Activated CD4-positive, alpha-beta T cell treated with anti-CD3 and anti-CD28 coated beads, Interleukin-2, amount 10 ng/mL, durations not matched to agents 7 days and 5 days (primary cell): ENCODE data around the gene GNG4. TPM values are rescaled to one million over a fixed set of nuclear protein-coding genes. Genes with fewer than 3 reads are reported as not detected.
A peak's percentile ranks its signal among the peaks of the same experiment; 100 is the strongest.

Source experiments
- CTCF ChIA-PET: fragments of 350-600 bp; sonication (Branson Sonifier 250); formaldehyde crosslinking; loops from one replicate; lab custom pipeline; 2021; ENCODE audit warnings: antibody characterized with exemption; lab: Charles Lee
- POLR2A ChIA-PET: fragments of 350-600 bp; sonication (Branson Sonifier 250); formaldehyde crosslinking; loops from one replicate; lab custom pipeline; 2021; ENCODE audit warnings: antibody characterized with exemption; lab: Charles Lee
- DNase-seq: peaks from one replicate; pipeline ENCODE4 v3.0.0-alpha.2; 2020
- H3K27ac Mint-ChIP-seq: one replicate; pipeline ENCODE4 v1.8.0; 2021; ENCODE audit warnings: mild to moderate bottlenecking, moderate library complexity, mixed read lengths
- H3K27me3 Mint-ChIP-seq: one replicate; pipeline ENCODE4 v1.8.0; 2021; ENCODE audit warnings: mixed read lengths
- H3K36me3 Mint-ChIP-seq: one replicate; pipeline ENCODE4 v1.8.0; 2021; ENCODE audit warnings: low read depth, mixed read lengths
- H3K4me1 Mint-ChIP-seq: one replicate; pipeline ENCODE4 v1.8.0; 2021; ENCODE audit warnings: mixed read lengths
- H3K4me3 Mint-ChIP-seq: one replicate; pipeline ENCODE4 v1.8.0; 2021; ENCODE audit warnings: mild to moderate bottlenecking, moderate library complexity, mixed read lengths
- H3K9me3 Mint-ChIP-seq: one replicate; pipeline ENCODE4 v1.8.0; 2021; ENCODE audit warnings: mixed read lengths
- total RNA-seq, 2 experiments: library from RNA; stranded (reverse); gene quantifications; one replicate each; pipeline ENCODE4 v1.2.3, GENCODE V29; 2021

Gene GNG4
- total RNA-seq, 2 experiments from 2014 or later, result 0.37 to 0.42 TPM

GRCh38 chr1:235527196-235527814 is 122.3 kb downstream of the GNG4 start:
- Mint-ChIP-seq H3K9me3 (no peaks in the 10 kb centered on the region), H3K4me1 (no peaks in the 10 kb centered on the region), H3K36me3 (no peaks in the 10 kb centered on the region), H3K27me3 (no peaks in the 10 kb centered on the region), H3K27ac (no peak overlapping the region), H3K4me3 (no peak overlapping the region)
- DNase-seq, result no peak
- ChIA-PET CTCF (interaction anchor here (2.6 kb wide), 1 partner anchor 10 kb away, joined by 9 read pairs; no protein-coding TSS in a partner anchor), POLR2A (no interaction called here)

- H3K27me3 Mint-ChIP-seq, result peaks cover 4% of the 10 kb centered on the region
- DNase-seq, result no peak
- no peak overlapping the region for H3K4me3 Mint-ChIP-seq
- no peak overlapping the region for H3K27ac Mint-ChIP-seq
- no peaks in the 10 kb centered on the region for H3K36me3 Mint-ChIP-seq
- ChIA-PET CTCF (interaction anchor here (0.7 to 1.6 kb wide), 2 partner anchors 10 to 20 kb away, joined by 3 to 4 read pairs; no protein-coding TSS in a partner anchor), POLR2A (no interaction called here)
- H3K4me1 Mint-ChIP-seq, result no peaks in the 10 kb centered on the region
- no peaks in the 10 kb centered on the region for H3K9me3 Mint-ChIP-seq
Observed at GRCh38 chr1:235525314-235525713, 124.3 kb downstream of the GNG4 start.

GRCh38 chr1:235516862-235517446 is 132.6 kb downstream of the GNG4 start:
- Mint-ChIP-seq H3K4me1 (no peaks in the 10 kb centered on the region), H3K27me3 (peaks cover 10% of the 10 kb centered on the region), H3K9me3 (no peaks in the 10 kb centered on the region), H3K36me3 (no peaks in the 10 kb centered on the region), H3K4me3 (no peak overlapping the region), H3K27ac (no peak overlapping the region)
- no peak for DNase-seq
- ChIA-PET CTCF (interaction anchor here (0.6 to 2.8 kb wide), 4 partner anchors 10 to 454 kb away, joined by 3 to 9 read pairs (median 4); partner anchors contain the start of gene B3GALNT2), POLR2A (no interaction called here)

GRCh38 chr1:235515844-235516512 is 133.6 kb downstream of the GNG4 start:
- DNase-seq, result no peak
- ChIA-PET POLR2A (no interaction called here), CTCF (interaction anchor here (0.6 to 2.8 kb wide), 4 partner anchors 11 to 455 kb away, joined by 3 to 9 read pairs (median 4); partner anchors contain the start of gene B3GALNT2)
- Mint-ChIP-seq H3K9me3 (no peaks in the 10 kb centered on the region), H3K36me3 (no peaks in the 10 kb centered on the region), H3K4me1 (no peaks in the 10 kb centered on the region), H3K4me3 (no peak overlapping the region), H3K27ac (no peak overlapping the region), H3K27me3 (peaks cover 15% of the 10 kb centered on the region)

- Mint-ChIP-seq H3K27ac (no peak overlapping the region), H3K4me1 (no peaks in the 10 kb centered on the region), H3K9me3 (no peaks in the 10 kb centered on the region), H3K27me3 (peaks cover 19% of the 10 kb centered on the region), H3K4me3 (no peak overlapping the region), H3K36me3 (no peaks in the 10 kb centered on the region)
- ChIA-PET CTCF (interaction anchor here (0.7 to 1.7 kb wide), 8 partner anchors 9 to 458 kb away, joined by 3 to 14 read pairs (median 4); partner anchors contain the start of gene B3GALNT2), POLR2A (interaction anchor here (0.6 kb wide), 1 partner anchor 83 kb away, joined by 6 read pairs; no protein-coding TSS in a partner anchor)
- peak; percentile 71 for DNase-seq
Observed at GRCh38 chr1:235513495-235514366, 135.9 kb downstream of the GNG4 start.

- H3K9me3 Mint-ChIP-seq, result no peaks in the 10 kb centered on the region
- ChIA-PET POLR2A (no interaction called here), CTCF (interaction anchor here (1.0 to 1.1 kb wide), 2 partner anchors 24 to 221 kb away, joined by 3 read pairs; no protein-coding TSS in a partner anchor)
- H3K27me3 Mint-ChIP-seq, result peaks cover 19% of the 10 kb centered on the region
- no peak for DNase-seq
- H3K4me1 Mint-ChIP-seq, result peaks cover 2% of the 10 kb centered on the region
- no peaks in the 10 kb centered on the region for H3K36me3 Mint-ChIP-seq
- H3K4me3 Mint-ChIP-seq, result no peak overlapping the region
- H3K27ac Mint-ChIP-seq, result no peak overlapping the region
Observed at GRCh38 chr1:235511470-235512240, 137.9 kb downstream of the GNG4 start.

GRCh38 chr1:235510823-235511222 is 138.8 kb downstream of the GNG4 start:
- Mint-ChIP-seq H3K27ac (no peak overlapping the region), H3K36me3 (no peaks in the 10 kb centered on the region), H3K4me3 (no peak overlapping the region), H3K4me1 (peaks cover 9% of the 10 kb centered on the region), H3K27me3 (peaks cover 17% of the 10 kb centered on the region), H3K9me3 (no peaks in the 10 kb centered on the region)
- DNase-seq, result no peak
- CTCF ChIA-PET, result interaction anchor here (1.0 to 1.1 kb wide), 2 partner anchors 25 to 222 kb away, joined by 3 read pairs; no protein-coding TSS in a partner anchor
- POLR2A ChIA-PET, result no interaction called here

- Mint-ChIP-seq H3K27me3 (peaks cover 14% of the 10 kb centered on the region), H3K4me1 (peaks cover 19% of the 10 kb centered on the region), H3K36me3 (no peaks in the 10 kb centered on the region), H3K4me3 (no peak overlapping the region), H3K9me3 (no peaks in the 10 kb centered on the region), H3K27ac (no peak overlapping the region)
- ChIA-PET CTCF (no interaction called here), POLR2A (no interaction called here)
- no peak for DNase-seq
Observed at GRCh38 chr1:235507623-235508022, 142.0 kb downstream of the GNG4 start.

GRCh38 chr1:235504494-235505222 is 144.9 kb downstream of the GNG4 start:
- H3K27ac Mint-ChIP-seq, result peak overlapping the region; percentile 97
- peaks cover 4% of the 10 kb centered on the region for H3K36me3 Mint-ChIP-seq
- peak; percentile 98 for DNase-seq
- H3K27me3 Mint-ChIP-seq, result peaks cover 5% of the 10 kb centered on the region
- H3K9me3 Mint-ChIP-seq, result no peaks in the 10 kb centered on the region
- ChIA-PET POLR2A (interaction anchor here (0.6 to 1.4 kb wide), 2 partner anchors 137 to 403 kb away, joined by 3 read pairs; no protein-coding TSS in a partner anchor), CTCF (interaction anchor here (0.6 to 2.7 kb wide), 43 partner anchors 9 to 1019 kb away, joined by 3 to 18 read pairs (median 4); partner anchors contain the start of genes RBM34 and TBCE)
- peak overlapping the region; percentile 91 for H3K4me3 Mint-ChIP-seq
- peaks cover 33% of the 10 kb centered on the region for H3K4me1 Mint-ChIP-seq

GRCh38 chr1:235504122-235504493 is 145.5 kb downstream of the GNG4 start, which contains the start of gene B3GALNT2:
B3GALNT2 (minus strand) TSS chr1:235504452; CDS start chr1:235504252, 200 bp downstream.
- no peaks in the 10 kb centered on the region for H3K27me3 Mint-ChIP-seq
- peaks cover 33% of the 10 kb centered on the region for H3K4me1 Mint-ChIP-seq
- no peak for DNase-seq
- peaks cover 4% of the 10 kb centered on the region for H3K36me3 Mint-ChIP-seq
- CTCF ChIA-PET, result interaction anchor here (0.6 to 2.7 kb wide), 32 partner anchors 9 to 520 kb away, joined by 3 to 18 read pairs (median 4); partner anchors contain the start of genes RBM34 and TBCE
- H3K27ac Mint-ChIP-seq, result peak within 1 kb of the TSS; percentile 97
- no peaks in the 10 kb centered on the region for H3K9me3 Mint-ChIP-seq
- H3K4me3 Mint-ChIP-seq, result peak within 1 kb of the TSS; percentile 95
- POLR2A ChIA-PET, result interaction anchor here (0.6 kb wide), 2 partner anchors 136 to 402 kb away, joined by 3 to 6 read pairs; no protein-coding TSS in a partner anchor
